Uterus (tissue), 4 donors: ENCODE results near the gene AMOT. TPM values are rescaled to one million over a fixed set of nuclear protein-coding genes. Genes with fewer than 3 reads are reported as not detected.

Experiments used
- DNase-seq, 2 donors: peaks; one replicate each; pipeline ENCODE4 v3.0.0-alpha.2; 2019 to 2020
- H3K27ac ChIP-seq, 2 donors: fragments of 200-600 bp; sonication (generic); 1 replicate in 1 of 2; 2 replicates in 1 of 2; pipeline ENCODE4 v1.5.1; 2016 to 2018
- H3K27me3 ChIP-seq, 2 donors: fragments of 200-600 bp; sonication (generic); one replicate each; pipeline ENCODE4 v1.5.1; 2018 to 2019; ENCODE audit warnings: control low read depth in 1 of 2
- H3K36me3 ChIP-seq, 2 donors: fragments of 200-600 bp; sonication (generic); one replicate each; pipeline ENCODE4 v1.5.1; 2019; ENCODE audit warnings: control low read depth in 1 of 2
- H3K4me1 ChIP-seq, 2 donors: fragments of 200-600 bp; sonication (generic); one replicate each; pipeline ENCODE4 v1.5.1; 2018 to 2019; ENCODE audit warnings: control low read depth in 1 of 2
- H3K4me3 ChIP-seq, 2 donors: fragments of 200-600 bp; sonication (generic); 1 replicate in 1 of 2; 2 replicates in 1 of 2; pipeline ENCODE4 v1.5.1; 2018 to 2019; ENCODE audit warnings: mild to moderate bottlenecking in 1 of 2
- H3K9me3 ChIP-seq, 2 donors: fragments of 200-600 bp; sonication (generic); one replicate each; pipeline ENCODE4 v1.5.1; 2019; ENCODE audit warnings: control low read depth in 1 of 2
- CTCF ChIP-seq, 4 experiments: fragments of 200-600 bp in 2 of 4; fragments of 450-650 bp in 2 of 4; sonication (generic) in 2 of 4; IDR thresholded peaks; one replicate each; pipeline ENCODE4 v1.5.1; 2016 to 2019; ENCODE audit warnings: antibody characterized with exemption in 4 of 4, mild to moderate bottlenecking in 2 of 4, moderate library complexity in 1 of 4
- POLR2A ChIP-seq, 2 donors: fragments of 450-650 bp; IDR thresholded peaks; one replicate each; pipeline ENCODE4 v1.6.1; 2016; ENCODE audit warnings: antibody characterized with exemption in 2 of 2, mild to moderate bottlenecking in 1 of 2, moderate library complexity in 1 of 2
- intact Hi-C: fragments of 100-400 bp; cut with DNase I; formaldehyde crosslinking; loops from one replicate; pipeline ENCODE4 v1.15.1; 2023; ENCODE audit warnings: low total_unique reads
- total RNA-seq, 4 donors: library from RNA; depleted of rRNA in 3 of 4; stranded (reverse); fragments of >200 nt in 3 of 4; gene quantifications; one replicate each; pipeline versions ENCODE4 v1.1.0 to v1.2.4, GENCODE V29; 2014 to 2023
- donor health status: DM: yes; HTN: yes; CAD: no.

The AMOT gene
- 10 to 100 TPM in 2 of 4 donors, 1 to 10 TPM in 2; 3.5 to 40.8 (median 14.9) TPM for total RNA-seq

- Histone ChIP-seq H3K36me3 (no peaks in the 10 kb centered on the region), H3K27me3 (no peaks in the 10 kb centered on the region), H3K4me3 (peak within 1 kb of the TSS; percentile 46 to 56), H3K27ac (peak within 1 kb of the TSS; percentile 74 to 79), H3K9me3 (no peaks in the 10 kb centered on the region), H3K4me1 (no peaks in the 10 kb centered on the region)
- DNase-seq: peak; percentile 79 to 81
- intact Hi-C loops: no loop called here
- TF ChIP-seq POLR2A (IDR thresholded peaks at IDR 0.05): peak in 1 of 2 donors; percentile 43
- no peak for TF ChIP-seq CTCF (IDR thresholded peaks at IDR 0.05)
These were observed at the start of gene AMOT for GRCh38 chrX:112840382-112841113. Gene AMOT, minus strand, starts transcription at chrX:112840831. Its CDS starts 17,705 bp downstream, at chrX:112823126.

- Histone ChIP-seq H3K9me3 (no peaks in the 10 kb centered on the region), H3K4me1 (no peaks in the 10 kb centered on the region), H3K36me3 (no peaks in the 10 kb centered on the region), H3K27me3 (no peaks in the 10 kb centered on the region), H3K4me3 (no peak overlapping the region), H3K27ac (no peak overlapping the region)
- intact Hi-C loops: no loop called here
- DNase-seq: no peak
- TF ChIP-seq CTCF (IDR thresholded peaks at IDR 0.05): no peak
- no peak for TF ChIP-seq POLR2A (IDR thresholded peaks at IDR 0.05)
These were observed 48.8 kb upstream of the AMOT start for GRCh38 chrX:112889400-112889799.

- Histone ChIP-seq H3K27ac (no peak overlapping the region), H3K4me1 (no peaks in the 10 kb centered on the region), H3K4me3 (no peak overlapping the region), H3K27me3 (no peaks in the 10 kb centered on the region), H3K9me3 (no peaks in the 10 kb centered on the region), H3K36me3 (no peaks in the 10 kb centered on the region)
- intact Hi-C loops: no loop called here
- DNase-seq: no peak
- no peak for TF ChIP-seq POLR2A (IDR thresholded peaks at IDR 0.05)
- no peak for TF ChIP-seq CTCF (IDR thresholded peaks at IDR 0.05)
These were observed 48.3 kb upstream of the AMOT start for GRCh38 chrX:112888916-112889315.

- Histone ChIP-seq H3K27me3 (no peaks in the 10 kb centered on the region), H3K4me1 (no peaks in the 10 kb centered on the region), H3K27ac (no peak overlapping the region), H3K9me3 (no peaks in the 10 kb centered on the region), H3K4me3 (no peak overlapping the region), H3K36me3 (no peaks in the 10 kb centered on the region)
- intact Hi-C loops: no loop called here
- no peak for DNase-seq
- TF ChIP-seq CTCF (IDR thresholded peaks at IDR 0.05): no peak
- TF ChIP-seq POLR2A (IDR thresholded peaks at IDR 0.05): no peak
These were observed 37.1 kb upstream of the AMOT start for GRCh38 chrX:112877771-112878173.

- TF ChIP-seq CTCF (IDR thresholded peaks at IDR 0.05): no peak
- TF ChIP-seq POLR2A (IDR thresholded peaks at IDR 0.05): no peak
- H3K4me3 ChIP-seq: no peak overlapping the region
- no peaks in the 10 kb centered on the region for H3K36me3 ChIP-seq
- H3K27me3 ChIP-seq: no peaks in the 10 kb centered on the region
- H3K9me3 ChIP-seq: no peaks in the 10 kb centered on the region
- H3K27ac ChIP-seq: no peak overlapping the region
- no peaks in the 10 kb centered on the region for H3K4me1 ChIP-seq
- intact Hi-C loops: no loop called here
- no peak for DNase-seq
These were observed 34.0 kb upstream of the AMOT start for GRCh38 chrX:112874614-112875013.
